Muscle layer of duodenum (tissue), 2 donors: ENCODE measurements around the gene PDCL3.

Source experiments
- H3K27ac ChIP-seq: one replicate; pipeline ENCODE4 v1.7.0; 2013; ENCODE audit warnings: mild to moderate bottlenecking, low read length
- H3K27me3 ChIP-seq: one replicate; pipeline ENCODE4 v1.7.0; 2013; ENCODE audit warnings: low read depth, mild to moderate bottlenecking, control low read depth, low read length
- H3K36me3 ChIP-seq, 2 donors: one replicate each; pipeline ENCODE4 v1.7.0; 2013; ENCODE audit warnings: low read length in 2 of 2, control low read depth in 1 of 2, mild to moderate bottlenecking in 1 of 2; ENCODE audit not compliant: insufficient read depth in 2 of 2, control insufficient read depth in 1 of 2
- H3K4me1 ChIP-seq, 2 donors: one replicate each; pipeline ENCODE4 v1.7.0; 2013; ENCODE audit warnings: low read length in 2 of 2, mild to moderate bottlenecking in 2 of 2, control low read depth in 1 of 2, moderate library complexity in 1 of 2; ENCODE audit not compliant: insufficient read depth in 2 of 2, control insufficient read depth in 1 of 2
- H3K4me3 ChIP-seq, 2 donors: one replicate each; pipeline ENCODE4 v1.7.0; 2013; ENCODE audit warnings: low read length in 2 of 2, low read depth in 1 of 2, mild to moderate bottlenecking in 1 of 2
- H3K9me3 ChIP-seq, 2 donors: one replicate each; pipeline ENCODE4 v1.7.0; 2013; ENCODE audit warnings: low read length in 2 of 2, control low read depth in 1 of 2, mild to moderate bottlenecking in 1 of 2; ENCODE audit not compliant: control insufficient read depth in 1 of 2
- donor health status: healthy.

PDCL3 gene

DNA sequence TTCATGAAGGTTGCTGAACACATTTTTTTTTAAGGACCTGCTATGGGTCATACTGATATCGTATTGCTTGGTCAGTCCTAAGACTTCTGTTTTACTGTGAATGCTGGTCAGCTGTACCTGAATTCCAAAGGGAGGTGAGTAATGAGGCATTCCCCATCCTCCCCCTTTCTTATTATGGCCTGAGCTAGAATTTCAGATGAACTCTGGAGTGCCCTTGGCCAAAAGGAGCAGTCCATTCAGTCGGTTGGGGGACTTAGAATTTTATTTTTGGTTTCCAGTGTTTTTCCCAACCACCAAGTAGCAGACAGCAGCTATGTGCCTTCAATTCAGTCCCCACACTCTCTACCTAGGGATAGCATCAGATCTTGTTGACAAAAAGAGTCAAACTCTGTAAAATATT, 26.9 kb upstream of the PDCL3 start:
- H3K4me3 ChIP-seq: no peak overlapping the region
- H3K9me3 ChIP-seq: no peaks in the 10 kb centered on the region
- no peaks in the 10 kb centered on the region for H3K36me3 ChIP-seq
- no peak overlapping the region for H3K27ac ChIP-seq
- H3K27me3 ChIP-seq: no peaks in the 10 kb centered on the region
- no peaks in the 10 kb centered on the region for H3K4me1 ChIP-seq

DNA sequence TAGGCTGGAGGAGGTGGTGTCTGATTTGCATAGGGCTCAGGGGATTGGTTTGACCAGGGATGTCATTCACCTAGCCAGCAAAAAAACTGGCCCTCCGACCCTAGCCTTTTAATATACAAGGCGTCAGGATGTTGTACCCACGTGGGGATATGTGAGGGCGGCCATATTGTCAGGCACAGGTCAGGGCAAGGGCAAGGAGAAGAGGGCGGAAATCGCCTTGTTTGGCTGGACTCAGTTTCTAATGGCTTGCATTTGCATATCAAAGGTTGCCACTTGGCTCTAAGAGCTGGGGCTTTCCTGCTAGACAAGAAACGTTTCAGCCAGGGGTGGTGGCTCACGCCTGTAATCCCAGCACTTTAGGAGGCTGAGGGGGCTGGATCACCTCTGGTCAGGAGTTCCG, 24.9 kb upstream of the PDCL3 start:
- no peaks in the 10 kb centered on the region for H3K36me3 ChIP-seq
- H3K4me3 ChIP-seq: no peak overlapping the region
- H3K27me3 ChIP-seq: no peaks in the 10 kb centered on the region
- H3K9me3 ChIP-seq: no peaks in the 10 kb centered on the region
- no peak overlapping the region for H3K27ac ChIP-seq
- H3K4me1 ChIP-seq: no peaks in the 10 kb centered on the region

DNA sequence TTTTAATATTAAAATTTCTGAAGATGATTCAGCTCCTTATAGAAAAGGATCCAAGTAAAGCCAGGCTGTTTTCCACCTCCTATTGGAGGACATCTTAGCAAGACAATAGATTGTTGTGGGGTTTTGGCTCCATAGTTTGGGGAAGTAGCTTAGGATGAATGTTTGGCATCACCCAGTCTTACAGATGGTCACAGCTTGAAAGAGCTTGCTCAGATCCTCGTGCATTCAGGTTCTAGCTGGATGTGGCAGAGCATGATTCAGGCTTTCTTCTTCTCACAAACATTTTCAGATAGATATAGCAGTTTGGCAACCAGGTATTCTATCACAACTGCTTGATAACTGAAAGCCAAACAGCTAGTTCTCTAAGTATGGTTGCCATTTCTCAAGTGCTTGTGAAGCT, 23.6 kb upstream of the PDCL3 start:
- no peak overlapping the region for H3K27ac ChIP-seq
- H3K36me3 ChIP-seq: no peaks in the 10 kb centered on the region
- no peaks in the 10 kb centered on the region for H3K27me3 ChIP-seq
- H3K4me3 ChIP-seq: no peak overlapping the region
- H3K4me1 ChIP-seq: no peaks in the 10 kb centered on the region
- H3K9me3 ChIP-seq: no peaks in the 10 kb centered on the region

DNA sequence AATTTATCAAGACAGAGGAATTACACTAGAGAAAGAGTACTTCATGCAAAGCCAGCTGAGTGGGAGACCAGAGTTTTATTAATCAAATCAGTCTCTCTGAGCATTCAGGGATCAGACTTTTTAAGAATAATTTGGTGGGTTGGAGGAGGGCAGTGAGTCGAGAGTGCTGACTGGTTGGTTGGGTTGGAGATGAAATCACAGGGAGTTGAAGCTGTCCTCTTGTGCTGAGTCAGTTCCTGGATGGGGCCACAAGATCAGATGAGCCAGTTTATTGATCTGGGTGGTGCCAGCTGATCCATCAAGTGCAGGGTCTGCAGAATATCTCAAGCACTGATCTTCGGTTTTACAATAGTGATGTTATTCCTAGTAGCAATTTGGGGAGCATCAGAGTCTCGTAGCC, 21.4 kb upstream of the PDCL3 start:
- no peak overlapping the region for H3K27ac ChIP-seq
- no peaks in the 10 kb centered on the region for H3K27me3 ChIP-seq
- no peaks in the 10 kb centered on the region for H3K4me1 ChIP-seq
- no peaks in the 10 kb centered on the region for H3K36me3 ChIP-seq
- no peaks in the 10 kb centered on the region for H3K9me3 ChIP-seq
- no peak overlapping the region for H3K4me3 ChIP-seq

DNA sequence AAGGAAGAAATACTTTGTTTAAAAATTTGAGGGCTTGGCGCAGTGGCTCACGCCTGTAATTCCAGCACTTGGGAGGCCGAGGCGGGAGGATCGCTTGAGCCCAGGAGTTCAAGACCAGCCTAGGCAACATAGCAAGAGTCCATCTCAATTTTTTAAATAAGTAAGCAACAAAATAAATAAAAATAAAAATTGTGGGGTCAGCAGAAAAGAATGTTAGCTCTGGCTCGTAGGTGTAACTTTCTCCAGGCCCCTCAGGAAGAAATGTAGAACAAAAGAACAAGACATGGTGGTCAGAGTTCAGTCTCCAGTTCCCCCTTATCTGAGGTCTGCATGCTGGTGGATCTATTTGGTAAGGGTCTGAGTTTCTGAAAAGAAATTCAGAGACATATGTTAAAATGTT, 20.4 kb upstream of the PDCL3 start:
- no peaks in the 10 kb centered on the region for H3K9me3 ChIP-seq
- H3K4me1 ChIP-seq: no peaks in the 10 kb centered on the region
- no peak overlapping the region for H3K4me3 ChIP-seq
- no peaks in the 10 kb centered on the region for H3K27me3 ChIP-seq
- H3K27ac ChIP-seq: no peak overlapping the region
- H3K36me3 ChIP-seq: no peaks in the 10 kb centered on the region

DNA sequence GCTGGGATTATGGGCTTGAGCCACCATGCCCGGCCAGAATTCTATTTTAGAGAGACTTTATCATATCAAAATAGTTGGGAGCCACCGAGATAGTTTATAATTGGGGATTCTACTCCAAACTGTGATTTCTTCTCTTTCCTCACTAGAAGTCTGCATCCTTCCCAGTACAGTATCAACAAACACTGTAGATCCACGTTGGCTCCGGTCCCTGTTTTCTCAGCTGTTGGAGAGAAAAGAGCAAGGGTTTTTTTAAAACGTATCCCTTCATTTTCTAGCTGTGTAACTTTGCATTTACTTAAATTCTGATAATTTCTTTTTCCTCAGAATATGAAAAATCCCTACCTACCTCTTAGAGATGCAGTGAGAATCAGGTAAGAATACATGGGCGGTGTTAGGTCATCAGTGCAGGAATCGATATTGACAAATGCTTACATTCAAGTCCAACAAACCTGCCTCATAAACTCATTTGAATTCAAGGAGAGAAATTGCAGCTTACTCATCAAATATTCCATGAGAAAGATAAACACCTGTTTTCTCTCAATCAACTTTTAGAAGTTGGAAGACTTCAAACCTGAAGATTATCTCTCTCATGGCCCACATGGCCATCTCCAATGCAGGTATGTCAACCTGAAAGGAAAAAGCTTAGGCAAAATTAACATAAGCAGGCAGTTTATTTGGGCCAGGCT, 17.7 kb upstream of the PDCL3 start:
- Histone ChIP-seq H3K27ac (no peak overlapping the region), H3K9me3 (no peaks in the 10 kb centered on the region), H3K27me3 (no peaks in the 10 kb centered on the region)

DNA sequence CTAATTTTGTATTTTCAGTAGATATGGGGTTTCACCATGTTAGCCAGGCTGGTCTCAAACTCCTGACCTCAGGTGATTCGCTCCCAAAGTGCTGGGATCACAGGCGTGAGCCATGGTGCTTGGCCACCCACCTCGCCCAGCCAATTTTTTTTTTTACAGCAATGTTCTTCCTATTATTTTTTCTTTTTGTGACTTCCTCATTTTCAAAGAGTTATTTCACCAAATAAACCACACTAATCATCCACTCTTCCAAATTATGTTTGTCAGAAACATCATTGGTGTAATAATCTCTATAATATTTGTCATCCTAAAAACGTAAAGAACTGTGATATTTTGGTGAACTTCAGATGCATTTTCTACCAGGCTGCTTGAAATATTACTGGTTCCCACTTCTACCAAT, 16.3 kb upstream of the PDCL3 start:
- H3K9me3 ChIP-seq: no peaks in the 10 kb centered on the region
- no peak overlapping the region for H3K27ac ChIP-seq
- H3K27me3 ChIP-seq: no peaks in the 10 kb centered on the region
- no peaks in the 10 kb centered on the region for H3K36me3 ChIP-seq
- no peak overlapping the region for H3K4me3 ChIP-seq
- no peaks in the 10 kb centered on the region for H3K4me1 ChIP-seq

More for the DNA sequence above, 17.7 kb upstream of the PDCL3 start:
- no peaks in the 10 kb centered on the region for H3K4me1 ChIP-seq
- H3K36me3 ChIP-seq: no peaks in the 10 kb centered on the region
- H3K4me3 ChIP-seq: no peak overlapping the region

DNA sequence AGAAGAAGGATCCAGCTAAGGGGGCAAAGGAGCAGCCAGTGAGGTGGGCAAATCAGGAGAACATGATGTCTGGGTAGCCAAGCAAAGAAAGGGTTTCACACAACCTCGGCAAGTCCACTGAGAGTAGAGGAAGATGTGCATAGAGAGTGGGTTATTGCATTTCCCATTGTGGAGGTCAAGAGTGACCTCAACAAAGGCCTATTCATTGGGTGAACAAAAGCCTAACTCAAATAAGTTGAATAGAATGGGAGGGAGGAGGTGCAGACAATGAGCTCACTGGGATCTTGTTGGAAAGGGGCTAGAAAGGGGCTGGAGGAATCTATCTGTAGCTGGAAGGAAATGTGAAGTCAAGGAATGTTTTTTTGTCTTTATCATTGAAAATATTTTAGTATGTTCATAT, 14.0 kb upstream of the PDCL3 start:
- H3K27ac ChIP-seq: no peak overlapping the region
- H3K9me3 ChIP-seq: no peaks in the 10 kb centered on the region
- H3K27me3 ChIP-seq: no peaks in the 10 kb centered on the region
- no peak overlapping the region for H3K4me3 ChIP-seq
- H3K36me3 ChIP-seq: no peaks in the 10 kb centered on the region
- H3K4me1 ChIP-seq: no peaks in the 10 kb centered on the region

DNA sequence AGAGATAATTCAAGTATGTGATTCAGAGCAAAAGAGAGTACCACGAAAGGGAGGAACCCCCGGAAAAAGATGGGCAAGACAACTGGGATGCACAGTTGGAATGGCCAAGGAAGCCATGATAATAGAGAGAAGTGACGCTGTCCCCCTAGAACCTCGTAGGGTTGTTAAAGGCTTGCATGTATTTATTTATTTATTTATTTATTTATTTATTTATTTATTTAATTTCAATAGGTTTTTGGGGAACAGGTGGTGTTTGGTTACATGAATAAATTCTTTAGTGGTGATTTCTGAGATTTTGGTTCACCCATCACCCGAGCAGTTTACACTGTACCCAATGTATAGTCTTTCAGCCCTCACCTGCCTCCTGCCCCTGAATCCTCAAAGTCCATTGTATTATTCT, 11.5 kb upstream of the PDCL3 start:
- Histone ChIP-seq H3K27ac (no peak overlapping the region), H3K9me3 (no peaks in the 10 kb centered on the region), H3K36me3 (no peaks in the 10 kb centered on the region), H3K4me1 (no peaks in the 10 kb centered on the region), H3K4me3 (no peak overlapping the region), H3K27me3 (no peaks in the 10 kb centered on the region)

DNA sequence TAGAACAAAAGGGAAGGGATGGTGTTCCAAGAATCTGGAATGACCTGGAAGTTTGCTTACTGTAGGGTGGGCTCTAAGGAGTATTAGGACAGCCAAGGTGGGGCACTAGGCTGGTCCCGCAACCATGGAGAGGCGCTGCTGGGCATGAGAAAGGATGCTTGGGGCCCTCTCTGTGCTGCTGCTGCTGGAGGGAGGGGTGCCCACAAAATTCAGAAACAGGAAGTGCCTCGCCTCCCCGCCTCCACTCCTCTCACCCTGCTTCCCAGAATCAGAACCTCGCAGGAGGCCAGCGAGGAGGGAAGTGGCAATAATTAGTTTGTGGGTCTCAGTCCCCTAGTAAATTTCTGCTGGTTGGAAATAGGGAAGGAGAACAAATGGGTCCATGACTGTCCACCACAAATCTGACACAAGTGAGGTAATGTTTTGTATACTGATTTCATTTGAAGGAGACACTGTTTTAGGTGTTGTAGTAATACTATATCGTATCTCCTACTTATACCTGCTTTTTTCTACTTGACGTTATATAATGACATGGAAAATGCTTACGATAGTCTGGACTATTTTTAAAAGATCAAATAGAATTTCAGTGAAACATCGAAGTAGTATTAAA, 7.9 kb upstream of the PDCL3 start:
- Histone ChIP-seq H3K4me1 (no peaks in the 10 kb centered on the region), H3K36me3 (no peaks in the 10 kb centered on the region), H3K9me3 (no peaks in the 10 kb centered on the region), H3K27ac (no peak overlapping the region), H3K4me3 (no peak overlapping the region), H3K27me3 (no peaks in the 10 kb centered on the region)

DNA sequence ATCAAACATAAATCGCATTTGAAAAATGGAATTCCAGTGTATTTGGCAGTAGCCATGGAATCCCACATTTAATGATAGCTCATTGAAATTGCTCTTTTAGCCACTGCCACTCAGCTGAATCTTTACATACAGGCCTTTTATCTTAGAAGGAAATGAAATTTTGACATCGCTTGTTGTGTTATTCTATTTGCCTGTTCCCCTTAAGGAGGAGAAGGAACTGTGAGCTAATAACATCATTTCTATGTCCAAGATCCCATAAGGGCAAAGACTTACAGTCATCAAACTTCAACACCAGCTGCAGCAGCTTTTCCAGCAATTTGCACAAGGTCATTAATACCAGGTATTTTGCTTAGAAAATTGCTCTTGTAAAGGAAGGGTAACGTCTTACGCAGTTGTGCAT, 6.0 kb upstream of the PDCL3 start:
- H3K9me3 ChIP-seq: no peaks in the 10 kb centered on the region
- H3K36me3 ChIP-seq: no peaks in the 10 kb centered on the region
- no peaks in the 10 kb centered on the region for H3K27me3 ChIP-seq
- H3K4me1 ChIP-seq: no peaks in the 10 kb centered on the region
- no peak overlapping the region for H3K4me3 ChIP-seq
- no peak overlapping the region for H3K27ac ChIP-seq

DNA sequence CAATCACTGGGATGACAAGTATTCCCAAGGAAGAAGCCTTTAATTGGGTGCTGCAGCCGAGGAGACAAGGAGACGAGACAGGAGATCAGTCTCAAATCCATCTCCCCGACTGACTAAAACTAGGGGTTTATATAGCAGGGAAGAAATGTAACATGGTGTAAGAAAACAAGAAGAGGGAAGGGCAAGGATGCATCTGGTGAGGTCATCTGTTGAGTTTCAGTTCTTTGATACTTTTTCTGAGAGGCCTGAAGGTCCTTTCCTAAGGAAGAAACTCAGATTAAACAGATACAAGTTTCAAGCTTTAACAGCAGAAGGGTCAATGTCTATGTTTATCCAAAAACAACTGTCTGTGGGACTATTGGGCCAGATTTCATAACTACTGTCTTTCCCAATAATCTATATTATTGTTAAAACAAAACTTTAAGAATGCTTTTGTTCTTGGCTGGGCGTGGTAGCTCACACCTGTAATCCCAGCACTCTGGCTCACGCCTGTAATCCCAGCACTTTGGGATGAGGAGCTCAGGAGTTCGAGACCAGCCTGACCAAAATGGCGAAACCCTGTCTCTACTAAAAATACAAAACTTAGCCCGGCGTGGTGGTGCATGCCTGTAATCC, 2.5 kb upstream of the PDCL3 start:
- Histone ChIP-seq H3K9me3 (no peaks in the 10 kb centered on the region), H3K4me1 (peaks cover 3 to 8% of the 10 kb centered on the region in 2 donors), H3K36me3 (no peaks in the 10 kb centered on the region), H3K27me3 (no peaks in the 10 kb centered on the region), H3K27ac (no peak overlapping the region), H3K4me3 (no peak overlapping the region)
